Kidney (tissue), 14 donors: ENCODE data around the gene AKAP6. TPM values are rescaled to one million over a fixed set of nuclear protein-coding genes. Genes with fewer than 3 reads are reported as not detected.

Source experiments
- DNase-seq, 5 donors: peaks; one replicate each; pipeline ENCODE4 v3.0.0-alpha.2; 2013 to 2020
- FAIRE-seq: peaks from 2 replicates; lab custom pipeline; 2012; peaks lifted over from hg19 to GRCh38; lab: Jason Lieb, UNC
- H3K27ac ChIP-seq, 2 donors: one replicate each; pipeline ENCODE4 v1.7.0; 2013; ENCODE audit warnings: low read depth in 2 of 2, low read length in 2 of 2, inconsistent platforms in 1 of 2
- H3K27me3 ChIP-seq: one replicate; pipeline ENCODE4 v1.7.1; 2013; ENCODE audit warnings: low read length, inconsistent platforms; ENCODE audit not compliant: control insufficient read depth, insufficient read depth
- H3K36me3 ChIP-seq, 3 donors: one replicate each; pipeline versions ENCODE4 v1.7.0 to v1.7.1; 2013; ENCODE audit warnings: low read length in 3 of 3, control low read depth in 1 of 3, inconsistent platforms in 1 of 3; ENCODE audit not compliant: insufficient read depth in 3 of 3, control insufficient read depth in 2 of 3
- H3K4me1 ChIP-seq, 3 donors: one replicate each; pipeline versions ENCODE4 v1.7.0 to v1.7.1; 2013; ENCODE audit warnings: low read length in 3 of 3, inconsistent platforms in 1 of 3, low read depth in 1 of 3; ENCODE audit not compliant: control insufficient read depth in 2 of 3, insufficient read depth in 2 of 3
- H3K4me3 ChIP-seq, 3 donors: one replicate each; pipeline versions ENCODE4 v1.7.0 to v1.8.1; 2013; ENCODE audit warnings: low read length in 3 of 3, control low read depth in 1 of 3, inconsistent platforms in 1 of 3
- H3K9ac ChIP-seq, 3 donors: one replicate each; pipeline versions ENCODE4 v1.7.0 to v1.7.1; 2013; ENCODE audit warnings: low read length in 3 of 3, control low read depth in 1 of 3, inconsistent platforms in 1 of 3
- H3K9me3 ChIP-seq, 3 donors: one replicate each; pipeline versions ENCODE4 v1.7.0 to v1.7.1; 2013; ENCODE audit warnings: low read length in 3 of 3, control low read depth in 1 of 3, inconsistent platforms in 1 of 3; ENCODE audit not compliant: control insufficient read depth in 2 of 3, insufficient read depth in 1 of 3
- CTCF ChIP-seq: IDR thresholded peaks from 3 replicates; pipeline ENCODE4 v1.5.1; 2012; ENCODE audit warnings: mild to moderate bottlenecking, moderate library complexity, borderline replicate concordance; ENCODE audit not compliant: insufficient read depth; ENCODE audit errors: extremely low read depth
- intact Hi-C: fragments of 100-400 bp; cut with DNase I; formaldehyde crosslinking; loops from one replicate; pipeline ENCODE4 v1.11.1; 2022
- polyA plus RNA-seq: library from polyadenylated mRNA; stranded (reverse); fragments of 350-450 nt; fragmentation: Illumina TruSeq; extraction: RNeasy Lipid Tissue Mini Kit (QIAGEN cat#74804); gene quantifications from one replicate; pipeline ENCODE4 v1.2.3, GENCODE V29; 2014; ENCODE audit warnings: low read depth, low replicate concordance; ENCODE audit not compliant: insufficient read depth
- total RNA-seq: library from RNA; stranded (reverse); fragmentation: NEBNext Ultra II Directional; extraction: Animal tissue kit (Norgen Biotek cat#: 25700); gene quantifications from one replicate; pipeline ENCODE4 v1.2.1, GENCODE V29; 2021
- donor health status: control.
- donor health status: control.
- donor health status: control.
- donor health status: control.
- donor health status: control.
- donor health status: DM: yes; HTN: yes; CAD: no.
- donor health status: Normal renal cell carcinoma (clear cell type).

Gene AKAP6
- total and polyA plus RNA-seq, 2 donors from 2014 or later = 0.92 to 10.5 TPM

- H3K9ac ChIP-seq = no peak overlapping the region
These were observed 267.3 kb downstream of the AKAP6 start for GRCh38 chr14:32596390-32596789.

GRCh38 chr14:32597771-32598170 is 268.7 kb downstream of the AKAP6 start:
- Histone ChIP-seq H3K4me1 (no peaks in the 10 kb centered on the region), H3K9ac (no peak overlapping the region), H3K4me3 (no peak overlapping the region), H3K9me3 (no peaks in the 10 kb centered on the region), H3K27ac (no peak overlapping the region), H3K36me3 (no peaks in the 10 kb centered on the region), H3K27me3 (no peaks in the 10 kb centered on the region)
- DNase-seq (no peak), FAIRE-seq (no peak)
- TF ChIP-seq CTCF = no peak
- intact Hi-C loops = no loop called here

More at GRCh38 chr14:32596390-32596789, 267.3 kb downstream of the AKAP6 start:
- no peaks in the 10 kb centered on the region for H3K9me3 ChIP-seq
- no peaks in the 10 kb centered on the region for H3K27me3 ChIP-seq
- H3K4me1 ChIP-seq = no peaks in the 10 kb centered on the region
- no peak for TF ChIP-seq CTCF
- H3K36me3 ChIP-seq = no peaks in the 10 kb centered on the region
- H3K27ac ChIP-seq = no peak overlapping the region
- no peak overlapping the region for H3K4me3 ChIP-seq
- intact Hi-C loops = no loop called here
- no peak for DNase-seq
- no peak for FAIRE-seq

GRCh38 chr14:32601069-32601468 is 272.0 kb downstream of the AKAP6 start:
- Histone ChIP-seq H3K27ac (no peak overlapping the region), H3K9me3 (no peaks in the 10 kb centered on the region), H3K4me3 (no peak overlapping the region), H3K36me3 (no peaks in the 10 kb centered on the region), H3K27me3 (no peaks in the 10 kb centered on the region), H3K9ac (no peak overlapping the region), H3K4me1 (no peaks in the 10 kb centered on the region)
- no peak for TF ChIP-seq CTCF
- DNase-seq (no peak), FAIRE-seq (no peak)
- intact Hi-C loops = no loop called here

DNA sequence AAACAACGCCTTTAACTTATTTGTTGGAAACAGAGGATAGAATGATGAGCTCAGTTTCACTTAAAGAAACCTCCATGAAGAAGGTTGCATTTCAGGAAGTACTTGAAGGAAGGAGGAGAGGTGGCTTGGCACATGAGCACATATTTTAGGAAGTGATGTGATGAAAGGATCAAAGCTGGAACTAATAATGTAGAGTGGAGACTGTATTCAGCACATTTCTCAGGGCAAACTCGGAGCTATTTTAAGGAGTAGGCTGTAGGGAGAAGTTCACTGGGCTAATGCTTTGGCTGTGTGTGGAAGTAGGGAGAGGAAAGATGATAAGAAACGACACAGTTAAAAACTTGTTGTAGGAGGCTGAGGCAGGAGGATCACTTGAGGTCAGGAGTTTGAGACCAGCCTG is 272.8 kb downstream of the AKAP6 start:
- no peak for TF ChIP-seq CTCF
- intact Hi-C loops = no loop called here

More for the DNA sequence above, 272.8 kb downstream of the AKAP6 start:
- H3K4me1 ChIP-seq = no peaks in the 10 kb centered on the region
- no peaks in the 10 kb centered on the region for H3K9me3 ChIP-seq
- H3K27me3 ChIP-seq = no peaks in the 10 kb centered on the region
- no peak overlapping the region for H3K27ac ChIP-seq
- no peak overlapping the region for H3K4me3 ChIP-seq
- no peaks in the 10 kb centered on the region for H3K36me3 ChIP-seq
- no peak overlapping the region for H3K9ac ChIP-seq
- FAIRE-seq (no peak), DNase-seq (no peak)
